HL-60 (cell line): ENCODE measurements around the gene CCDC134.

Experiments
- DNase-seq, 2 experiments: peaks; one replicate each; pipeline ENCODE4 v3.0.0-alpha.2; 2010 to 2020; ENCODE audit warnings: low read depth in 1 of 2, low spot score in 1 of 2
- H3K27ac ChIP-seq: fragments of 250-450 bp; sonication (Bioruptor Pico); replicated peaks from 2 replicates; pipeline ENCODE4 v1.5.1; 2020; ENCODE audit warnings: mild to moderate bottlenecking, moderate library complexity
- H3K27me3 ChIP-seq: fragments of 250-450 bp; sonication (Bioruptor Pico); 2 replicates; pipeline ENCODE4 v1.5.1; 2021; ENCODE audit warnings: mild to moderate bottlenecking, moderate library complexity; ENCODE audit not compliant: insufficient read depth, poor library complexity, severe bottlenecking
- H3K4me3 ChIP-seq: replicated peaks from 2 replicates; pipeline ENCODE4 v1.5.1; 2011; ENCODE audit warnings: mild to moderate bottlenecking, control low read depth, low read length; ENCODE audit not compliant: insufficient read depth
- CTCF ChIP-seq: IDR thresholded peaks from one replicate; pipeline ENCODE4 v1.5.1; 2011; ENCODE audit warnings: low read length, control low read depth, inconsistent platforms; ENCODE audit not compliant: insufficient read depth
- GABPA ChIP-seq: IDR thresholded peaks from 2 replicates; pipeline ENCODE4 v1.6.1; 2012; ENCODE audit warnings: low read depth
- POLR2AphosphoS5 ChIP-seq: IDR thresholded peaks from 2 replicates; pipeline ENCODE4 v1.6.1; 2012; ENCODE audit warnings: low read depth
- REST ChIP-seq: IDR thresholded peaks from 2 replicates; pipeline ENCODE4 v1.6.1; 2012; ENCODE audit warnings: low read depth; ENCODE audit not compliant: insufficient replicate concordance
- SPI1 ChIP-seq: IDR thresholded peaks from 2 replicates; pipeline ENCODE4 v1.6.1; 2012; ENCODE audit warnings: low read depth, mild to moderate bottlenecking, borderline replicate concordance

Gene CCDC134

GRCh38 chr22:41812805-41813545 is 12.5 kb downstream of the CCDC134 start:
- Histone ChIP-seq H3K4me3 (no peak overlapping the region), H3K27ac (no peak overlapping the region), H3K27me3 (no peaks in the 10 kb centered on the region)
- no peak for DNase-seq
- TF ChIP-seq REST (no peak), SPI1 (no peak), POLR2AphosphoS5 (no peak), CTCF (no peak), GABPA (no peak)

- H3K27ac ChIP-seq: no peak overlapping the region
- H3K4me3 ChIP-seq: no peak overlapping the region
- DNase-seq: no peak
- TF ChIP-seq POLR2AphosphoS5: no peak
- no peak for TF ChIP-seq REST
- TF ChIP-seq GABPA: no peak
- no peak for TF ChIP-seq SPI1
- no peak for TF ChIP-seq CTCF
- H3K27me3 ChIP-seq: no peaks in the 10 kb centered on the region
Observed at GRCh38 chr22:41813726-41814410, 13.4 kb downstream of the CCDC134 start.

- no peak for TF ChIP-seq GABPA
- no peak for TF ChIP-seq POLR2AphosphoS5
- Histone ChIP-seq H3K27ac (no peak overlapping the region), H3K4me3 (no peak overlapping the region), H3K27me3 (no peaks in the 10 kb centered on the region)
- no peak for DNase-seq
Observed at GRCh38 chr22:41815716-41816115, 15.2 kb downstream of the CCDC134 start.

- no peak for DNase-seq
- H3K27ac ChIP-seq: no peak overlapping the region
- no peak for TF ChIP-seq SPI1
- no peak for TF ChIP-seq CTCF
- TF ChIP-seq REST: no peak
- no peak for TF ChIP-seq POLR2AphosphoS5
- TF ChIP-seq GABPA: no peak
- H3K4me3 ChIP-seq: no peak overlapping the region
- no peaks in the 10 kb centered on the region for H3K27me3 ChIP-seq
Observed at GRCh38 chr22:41816241-41816640, 15.8 kb downstream of the CCDC134 start.
